Endothelial cell of umbilical vein (primary cell): ENCODE measurements around the gene SUPT4H1. TPM values are rescaled to one million over a fixed set of nuclear protein-coding genes. Genes with fewer than 3 reads are reported as not detected.

Experiments
- BruUV-seq: library from RNA; stranded (reverse); fragments of 400-500 nt; replicated peaks from 2 replicates; lab custom pipeline; 2021; lab: Mats Ljungman, UMichigan
- CTCF ChIA-PET: fragments of 300-600, 350-600 bp; sonication (Branson Sonifier 250); formaldehyde crosslinking; loops from one replicate; lab custom pipeline; 2021; ENCODE audit warnings: antibody characterized with exemption, inconsistent platforms; lab: Charles Lee
- POLR2A ChIA-PET: fragments of 300-600, 350-600 bp; sonication (Branson Sonifier 250); formaldehyde crosslinking; loops from one replicate; lab custom pipeline; 2021; ENCODE audit warnings: antibody characterized with exemption, inconsistent platforms; lab: Charles Lee
- DNase-seq: peaks from one replicate; pipeline ENCODE4 v3.0.0-alpha.2; 2011; ENCODE audit warnings: low read depth, low spot score
- FAIRE-seq: peaks from 2 replicates; lab custom pipeline; 2011; peaks lifted over from hg19 to GRCh38; lab: Jason Lieb, UNC
- H2AFZ ChIP-seq: 2 replicates; pipeline ENCODE4 v1.6.0; 2012; ENCODE audit warnings: low read depth, low read length, control low read depth, inconsistent platforms
- H3K27ac ChIP-seq: 2 replicates; pipeline ENCODE4 v1.5.1; 2011; ENCODE audit warnings: low read depth, mild to moderate bottlenecking, control low read depth, low read length, moderate library complexity; ENCODE audit not compliant: insufficient read depth
- H3K27me3 ChIP-seq, 2 experiments: 2 replicates each; pipeline versions ENCODE4 v1.6.0 to v1.6.1; 2011; ENCODE audit warnings: low read length in 2 of 2, mixed read lengths in 1 of 2; ENCODE audit not compliant: control insufficient read depth in 2 of 2, insufficient read depth in 2 of 2
- H3K36me3 ChIP-seq, 2 experiments: 2 replicates in 1 of 2; 3 replicates in 1 of 2; pipeline ENCODE4 v1.5.1; 2011; ENCODE audit warnings: low read length in 2 of 2, mild to moderate bottlenecking in 1 of 2, moderate library complexity in 1 of 2; ENCODE audit not compliant: control insufficient read depth in 2 of 2, insufficient read depth in 2 of 2; ENCODE audit errors: extremely low read depth in 1 of 2
- H3K4me1 ChIP-seq: 3 replicates; pipeline ENCODE4 v1.5.1; 2011; ENCODE audit warnings: mild to moderate bottlenecking, low read length; ENCODE audit not compliant: control insufficient read depth, insufficient read depth; ENCODE audit errors: extremely low read depth
- H3K4me2 ChIP-seq: 2 replicates; pipeline ENCODE4 v1.6.1; 2011; ENCODE audit warnings: low read length, control low read depth, mixed read lengths; ENCODE audit not compliant: insufficient read depth
- H3K4me3 ChIP-seq, 3 experiments: fragments of 200-600 bp in 1 of 3; sonication (generic), shearing (Covaris generic) in 1 of 3; replicated peaks in 1 of 3; 2 replicates each; pipeline ENCODE4 v1.5.1; 2011 to 2016; ENCODE audit warnings: control low read depth in 3 of 3, low read length in 3 of 3, mild to moderate bottlenecking in 2 of 3, inconsistent platforms in 1 of 3, low read depth in 1 of 3, moderate library complexity in 1 of 3; ENCODE audit not compliant: insufficient read depth in 1 of 3
- H3K79me2 ChIP-seq: 2 replicates; pipeline ENCODE4 v1.6.0; 2012; ENCODE audit warnings: low read length, inconsistent platforms; ENCODE audit not compliant: control insufficient read depth, insufficient read depth
- H3K9ac ChIP-seq: replicated peaks from 2 replicates; pipeline ENCODE3; 2011; ENCODE audit warnings: low read length, control low read depth; ENCODE audit not compliant: insufficient read depth; ENCODE audit errors: extremely low read depth
- H3K9me1 ChIP-seq: replicated peaks from 3 replicates; pipeline ENCODE4 v1.6.0; 2011; ENCODE audit warnings: mild to moderate bottlenecking, low read length; ENCODE audit not compliant: control insufficient read depth, insufficient read depth; ENCODE audit errors: extremely low read depth
- H3K9me3 ChIP-seq: replicated peaks from 2 replicates; pipeline ENCODE4 v1.5.1; 2012; ENCODE audit warnings: low read length, inconsistent platforms; ENCODE audit not compliant: control insufficient read depth, insufficient read depth
- H4K20me1 ChIP-seq: replicated peaks from 2 replicates; pipeline ENCODE3; 2011; ENCODE audit warnings: mild to moderate bottlenecking, low read length; ENCODE audit not compliant: control insufficient read depth, insufficient read depth; ENCODE audit errors: extremely low read depth
- CTCF ChIP-seq, 2 donors: IDR thresholded peaks; 1 replicate in 1 of 2; 2 replicates in 1 of 2; pipeline ENCODE4 v1.5.1; 2011; ENCODE audit warnings: low read length in 2 of 2, mild to moderate bottlenecking in 2 of 2, moderate library complexity in 2 of 2, control low read depth in 1 of 2, inconsistent platforms in 1 of 2, low read depth in 1 of 2; ENCODE audit not compliant: insufficient read depth in 1 of 2; ENCODE audit errors: extremely low read depth in 1 of 2
- EZH2 ChIP-seq: IDR thresholded peaks from 2 replicates; pipeline ENCODE4 v1.6.1; 2012; ENCODE audit warnings: borderline replicate concordance, low read depth, mild to moderate bottlenecking, moderate library complexity, low read length, inconsistent platforms; ENCODE audit not compliant: severe bottlenecking
- FOS ChIP-seq: IDR thresholded peaks from 2 replicates; pipeline ENCODE4 v1.6.1; 2011; ENCODE audit warnings: mild to moderate bottlenecking, low read length, moderate library complexity, borderline replicate concordance; ENCODE audit not compliant: insufficient read depth
- GATA2 ChIP-seq: IDR thresholded peaks from 2 replicates; pipeline ENCODE4 v1.7.0; 2011; ENCODE audit warnings: low read depth, mild to moderate bottlenecking, moderate library complexity, mixed read lengths, low read length; ENCODE audit not compliant: insufficient read length, insufficient read depth
- JUN ChIP-seq: IDR thresholded peaks from 2 replicates; pipeline ENCODE4 v1.6.1; 2011; ENCODE audit warnings: borderline replicate concordance, low read depth; ENCODE audit not compliant: insufficient read length, insufficient read depth
- MAX ChIP-seq: IDR thresholded peaks from 2 replicates; pipeline ENCODE4 v1.6.1; 2011; ENCODE audit not compliant: insufficient read depth, insufficient read length
- MYC ChIP-seq: IDR thresholded peaks from one replicate; pipeline ENCODE4 v1.6.1; 2011; ENCODE audit warnings: mild to moderate bottlenecking, low read depth, low read length
- POLR2A ChIP-seq: IDR thresholded peaks from 2 replicates; pipeline ENCODE4 v1.6.1; 2012; ENCODE audit warnings: low read depth, mild to moderate bottlenecking, control low read depth, low read length
- POLR2AphosphoS5 ChIP-seq: IDR thresholded peaks from 2 replicates; pipeline ENCODE4 v1.6.1; 2012; ENCODE audit warnings: low read depth, mild to moderate bottlenecking, control low read depth, low read length, moderate library complexity; ENCODE audit not compliant: insufficient read depth
- dilution Hi-C: fragments of 300-500 bp; cut with MboI; formaldehyde crosslinking; loops from one replicate; pipeline ENCODE4 v1.15.0; 2019; ENCODE audit warnings: low sequenced_read_pairs; ENCODE audit not compliant: extremely low pct_ligation_motif_present
- intact Hi-C: fragments of 100-400 bp; cut with micrococcal nuclease; formaldehyde crosslinking; loops from one replicate; pipeline ENCODE4 v1.10.0; 2022
- polyA plus RNA-seq, 4 experiments: library from polyadenylated mRNA; depleted of rRNA in 3 of 4; stranded (reverse) in 3 of 4; unstranded in 1 of 4; fragments of >200 nt; gene quantifications; 2 replicates each; pipeline versions ENCODE4 v1.2.1 to v1.2.3, GENCODE V29; 2011 to 2012; ENCODE audit warnings: missing spikeins in 1 of 4
- total RNA-seq: library from RNA; stranded (reverse); gene quantifications from 2 replicates; pipeline ENCODE4 v1.2.3, GENCODE V29; 2021

SUPT4H1 gene
- total and polyA plus RNA-seq, 2 donors (not counting 3 experiments of a cell fraction or from before 2014, with no cell fraction given), result 77.5 to 154 TPM

GRCh38 chr17:58371300-58371950 is 19.4 kb upstream of the SUPT4H1 start:
- H4K20me1 ChIP-seq, result no peaks in the 10 kb centered on the region
- dilution Hi-C loops, result no loop called here

More at GRCh38 chr17:58371300-58371950, 19.4 kb upstream of the SUPT4H1 start:
- no TSS peak for BruUV-seq
- ChIA-PET POLR2A (no interaction called here), CTCF (no interaction called here)
- FAIRE-seq, result no peak
- Histone ChIP-seq H3K4me1 (no peaks in the 10 kb centered on the region), H3K79me2 (no peaks in the 10 kb centered on the region), H3K9me3 (no peaks in the 10 kb centered on the region), H3K4me3 (no peak overlapping the region), H3K9ac (no peak overlapping the region), H3K9me1 (no peaks in the 10 kb centered on the region), H2AFZ (no peak overlapping the region), H3K36me3 (no peaks in the 10 kb centered on the region), H3K27ac (no peak overlapping the region), H3K27me3 (peaks cover 0 to 2% of the 10 kb centered on the region in 2 experiments), H3K4me2 (no peak overlapping the region)
- no peak for DNase-seq
- TF ChIP-seq MAX, result no peak
- no peak for TF ChIP-seq MYC
- no peak for TF ChIP-seq JUN
- TF ChIP-seq FOS, result no peak
- TF ChIP-seq GATA2, result no peak
- no peak for TF ChIP-seq POLR2A
- no peak for TF ChIP-seq POLR2AphosphoS5
- TF ChIP-seq EZH2, result no peak
- TF ChIP-seq CTCF (IDR thresholded peaks at IDR 0.05; ENCODE audit: extremely low read depth in 1 of 2, insufficient read depth in 1 of 2, low read depth in 1 of 2, low read length in 2 of 2), result no peak
- intact Hi-C loops, result no loop called here
